NB4 (cell line): ENCODE results near the gene ATG101.
A peak's percentile ranks its signal among the peaks of the same experiment; 100 is the strongest.

Source experiments
- DNase-seq: peaks from one replicate; pipeline ENCODE4 v3.0.0; 2010; ENCODE audit warnings: low read depth
- H3K4me3 ChIP-seq: one replicate; pipeline ENCODE4 v1.5.1; 2011; ENCODE audit warnings: mild to moderate bottlenecking, low read depth, low read length, moderate library complexity
- MYC ChIP-seq: IDR thresholded peaks from 2 replicates; pipeline ENCODE4 v1.6.1; 2011; ENCODE audit warnings: low read depth, low read length
- POLR2A ChIP-seq: IDR thresholded peaks from 2 replicates; pipeline ENCODE4 v1.6.1; 2011; ENCODE audit warnings: mild to moderate bottlenecking; ENCODE audit not compliant: insufficient read length; ENCODE audit errors: extremely low read depth
- TF ChIP-seq, protein P1 (sequence below): IDR thresholded peaks from 2 replicates; pipeline ENCODE4 v1.6.1; 2011; ENCODE audit warnings: low read depth, low read length
- TF ChIP-seq, protein P2 (sequence below): IDR thresholded peaks from one replicate; pipeline ENCODE4 v1.5.1; 2012; ENCODE audit warnings: low read depth, low read length

Gene ATG101

DNA sequence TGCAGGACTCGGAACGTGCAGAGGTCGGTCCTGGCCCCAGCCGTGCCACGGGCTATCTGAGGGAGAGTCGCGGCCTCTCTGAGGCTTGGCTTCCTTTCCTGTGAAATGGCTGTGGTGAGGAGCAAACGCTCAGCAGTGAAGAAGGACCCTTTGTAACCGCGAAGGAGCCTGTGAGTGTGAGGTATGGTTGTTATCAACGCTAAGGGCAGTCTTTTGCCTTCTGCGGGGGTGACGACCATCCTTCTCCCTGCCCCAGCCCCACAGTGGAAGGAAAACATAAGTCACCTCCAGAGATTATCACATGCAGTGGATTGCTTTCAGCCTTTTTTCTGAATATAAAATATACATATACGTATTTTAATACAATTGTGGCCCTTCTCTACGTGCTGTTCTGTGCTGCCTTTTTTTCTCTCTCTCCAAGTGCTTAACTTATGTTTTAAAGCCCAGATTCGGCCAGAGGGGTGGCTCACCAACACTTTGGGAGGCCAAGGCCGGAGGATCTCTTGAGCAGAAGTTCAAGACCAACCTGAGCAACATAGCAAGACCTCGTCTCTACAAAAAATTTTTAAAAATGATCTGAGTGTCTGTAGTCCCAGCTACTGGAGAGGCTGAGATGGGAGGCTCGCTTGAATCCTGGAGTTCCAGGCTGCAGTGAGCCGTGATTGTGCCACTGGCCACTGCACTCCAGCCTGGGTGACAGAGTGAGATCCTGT, 45.6 kb upstream of the ATG101 start:
- DNase-seq: no peak
- TF ChIP-seq, protein P1, sequence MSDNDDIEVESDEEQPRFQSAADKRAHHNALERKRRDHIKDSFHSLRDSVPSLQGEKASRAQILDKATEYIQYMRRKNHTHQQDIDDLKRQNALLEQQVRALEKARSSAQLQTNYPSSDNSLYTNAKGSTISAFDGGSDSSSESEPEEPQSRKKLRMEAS: no peak
- TF ChIP-seq POLR2A (no peak), MYC (no peak)
- TF ChIP-seq, protein P2, sequence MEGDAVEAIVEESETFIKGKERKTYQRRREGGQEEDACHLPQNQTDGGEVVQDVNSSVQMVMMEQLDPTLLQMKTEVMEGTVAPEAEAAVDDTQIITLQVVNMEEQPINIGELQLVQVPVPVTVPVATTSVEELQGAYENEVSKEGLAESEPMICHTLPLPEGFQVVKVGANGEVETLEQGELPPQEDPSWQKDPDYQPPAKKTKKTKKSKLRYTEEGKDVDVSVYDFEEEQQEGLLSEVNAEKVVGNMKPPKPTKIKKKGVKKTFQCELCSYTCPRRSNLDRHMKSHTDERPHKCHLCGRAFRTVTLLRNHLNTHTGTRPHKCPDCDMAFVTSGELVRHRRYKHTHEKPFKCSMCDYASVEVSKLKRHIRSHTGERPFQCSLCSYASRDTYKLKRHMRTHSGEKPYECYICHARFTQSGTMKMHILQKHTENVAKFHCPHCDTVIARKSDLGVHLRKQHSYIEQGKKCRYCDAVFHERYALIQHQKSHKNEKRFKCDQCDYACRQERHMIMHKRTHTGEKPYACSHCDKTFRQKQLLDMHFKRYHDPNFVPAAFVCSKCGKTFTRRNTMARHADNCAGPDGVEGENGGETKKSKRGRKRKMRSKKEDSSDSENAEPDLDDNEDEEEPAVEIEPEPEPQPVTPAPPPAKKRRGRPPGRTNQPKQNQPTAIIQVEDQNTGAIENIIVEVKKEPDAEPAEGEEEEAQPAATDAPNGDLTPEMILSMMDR: no peak
- no peak overlapping the region for H3K4me3 ChIP-seq

DNA sequence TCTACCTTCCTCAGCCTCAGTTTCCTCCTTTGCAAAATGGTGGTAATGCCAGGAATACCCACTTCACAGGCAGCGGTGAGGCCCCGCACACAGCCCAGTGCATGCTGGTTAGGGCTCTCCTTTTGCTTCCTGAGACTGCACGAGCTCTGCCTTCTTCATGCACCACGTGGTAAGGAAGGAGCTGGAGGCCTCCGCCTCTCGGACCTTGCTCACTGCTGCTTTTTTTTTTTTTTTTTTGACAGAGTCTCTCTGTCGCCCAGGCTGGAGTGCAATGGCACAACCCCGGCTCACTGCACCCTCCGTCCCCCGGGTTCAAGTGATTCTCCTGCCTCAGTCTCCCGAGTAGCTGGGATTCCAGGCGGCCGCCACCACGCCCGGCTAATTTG, 44.9 kb upstream of the ATG101 start:
- H3K4me3 ChIP-seq: no peak overlapping the region
- DNase-seq: no peak
- TF ChIP-seq, protein P2: no peak

DNA sequence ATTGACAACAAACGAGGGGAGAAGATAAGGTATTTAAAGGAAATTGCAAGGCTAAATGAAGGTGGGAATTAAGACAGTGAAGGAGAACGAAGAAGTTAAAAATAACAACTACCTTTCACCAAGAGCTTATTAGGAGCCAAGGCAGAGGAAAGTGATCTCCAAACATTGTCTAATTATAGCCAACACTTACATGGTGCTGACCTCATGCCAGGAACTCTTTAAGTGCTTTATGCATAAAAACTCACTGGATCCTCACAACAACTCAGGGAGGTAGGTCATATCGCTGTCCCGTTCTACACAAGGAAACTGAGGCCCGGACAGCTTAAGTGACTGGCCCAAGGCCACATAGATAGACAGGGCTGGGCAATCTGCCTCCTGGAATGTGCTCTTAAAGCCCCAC, 43.5 kb upstream of the ATG101 start:
- H3K4me3 ChIP-seq: no peak overlapping the region
- TF ChIP-seq, protein P1: no peak
- TF ChIP-seq POLR2A: no peak
- TF ChIP-seq, protein P2: no peak
- TF ChIP-seq MYC: no peak

DNA sequence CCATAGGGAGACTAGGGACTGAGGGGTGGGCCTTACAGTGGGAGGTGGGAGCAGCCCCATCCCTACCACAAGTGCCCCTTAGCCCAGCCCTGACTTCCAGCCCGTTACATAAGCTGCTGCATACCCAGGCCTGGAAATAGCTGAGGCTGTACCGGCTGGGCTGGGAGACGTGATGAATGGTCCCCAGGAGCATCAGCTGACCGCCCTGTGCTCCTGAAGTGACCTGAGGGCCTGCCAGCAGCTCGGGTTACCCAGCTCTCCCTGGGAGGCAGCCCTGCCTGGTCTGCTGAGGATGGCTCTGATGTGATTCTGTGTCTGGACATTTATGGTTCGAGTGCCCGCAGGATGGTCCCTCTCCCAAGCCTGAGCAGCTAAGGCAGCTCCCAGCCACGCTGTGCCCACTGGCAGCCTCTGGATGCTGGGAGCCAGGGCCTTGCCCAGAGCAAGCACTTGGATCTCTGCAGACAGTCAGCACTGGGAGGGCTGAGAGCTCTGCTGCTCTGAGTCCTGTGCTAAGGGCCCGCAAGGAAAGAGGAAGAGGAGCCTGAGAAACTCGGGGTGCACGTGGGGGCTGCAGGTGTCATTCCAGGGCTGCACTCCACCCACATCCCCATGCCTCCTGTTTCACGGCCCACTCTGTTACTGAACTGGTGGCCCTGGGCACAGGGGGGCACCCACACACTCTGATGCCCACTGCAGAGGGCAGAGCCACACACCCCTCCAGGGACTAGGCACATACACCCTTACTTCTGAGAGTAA, 42.5 kb upstream of the ATG101 start:
- no peak for TF ChIP-seq POLR2A
- TF ChIP-seq, protein P1: no peak
- TF ChIP-seq, protein P2: no peak
- no peak for TF ChIP-seq MYC
- no peak overlapping the region for H3K4me3 ChIP-seq
- DNase-seq: no peak

More for the DNA sequence above, 43.5 kb upstream of the ATG101 start:
- DNase-seq: no peak

DNA sequence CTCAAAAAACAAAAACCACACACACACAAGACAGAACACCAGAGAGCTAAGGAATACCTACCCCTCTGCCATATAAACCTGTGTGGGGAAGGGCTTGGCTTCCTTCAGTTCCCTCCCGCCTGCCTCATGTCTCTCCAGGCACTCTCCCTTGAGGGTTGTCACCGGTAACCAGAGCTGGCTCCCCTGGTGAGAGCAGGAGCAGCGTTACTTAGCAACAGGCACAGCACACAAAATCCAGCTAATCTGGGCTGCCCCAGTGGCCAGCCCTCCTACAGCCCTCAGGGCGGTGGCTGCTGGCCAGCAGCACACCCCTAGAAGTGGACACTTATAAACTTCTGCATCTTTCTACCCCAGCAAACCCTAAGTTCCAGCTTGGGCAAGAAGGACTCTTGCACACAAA, 40.1 kb upstream of the ATG101 start:
- TF ChIP-seq, protein P1: no peak
- no peak for TF ChIP-seq MYC
- no peak for TF ChIP-seq POLR2A
- TF ChIP-seq, protein P2: no peak
- DNase-seq: peak; percentile 79

More for the DNA sequence above, 40.1 kb upstream of the ATG101 start:
- H3K4me3 ChIP-seq: no peak overlapping the region
